Tibial nerve (tissue), 4 donors: ENCODE measurements around the gene LDB1. TPM values are rescaled to one million over a fixed set of nuclear protein-coding genes. Genes with fewer than 3 reads are reported as not detected.

Experiments used
- DNase-seq, 2 donors: peaks; one replicate each; pipeline ENCODE4 v3.0.0-alpha.2; 2019; ENCODE audit warnings: low spot score in 2 of 2
- H3K27ac ChIP-seq, 4 donors: fragments of 200-600 bp; sonication (generic) in 3 of 4; one replicate each; pipeline ENCODE4 v1.5.1; 2017 to 2019; ENCODE audit warnings: mild to moderate bottlenecking in 1 of 4
- H3K27me3 ChIP-seq, 2 donors: fragments of 200-600 bp; sonication (generic) in 1 of 2; one replicate each; pipeline versions ENCODE4 v1.5.1 to v1.6.0; 2017 to 2019
- H3K36me3 ChIP-seq, 3 donors: fragments of 200-600 bp; sonication (generic); one replicate each; pipeline ENCODE4 v1.5.1; 2018 to 2019
- H3K4me1 ChIP-seq, 4 donors: fragments of 200-600 bp; sonication (generic) in 3 of 4; one replicate each; pipeline ENCODE4 v1.5.1; 2017 to 2019
- H3K4me3 ChIP-seq, 4 donors: fragments of 200-600 bp; sonication (generic) in 3 of 4; one replicate each; pipeline ENCODE4 v1.5.1; 2017 to 2019; ENCODE audit warnings: mild to moderate bottlenecking in 1 of 4, moderate library complexity in 1 of 4
- H3K9me3 ChIP-seq, 4 donors: fragments of 200-600 bp; sonication (generic) in 3 of 4; one replicate each; pipeline ENCODE4 v1.5.1; 2017 to 2019
- CTCF ChIP-seq, 5 experiments: fragments of 200-600 bp in 3 of 5; fragments of 450-650 bp in 2 of 5; sonication (generic) in 3 of 5; IDR thresholded peaks; one replicate each; pipeline ENCODE4 v1.5.1; 2016 to 2019; ENCODE audit warnings: antibody characterized with exemption in 5 of 5, mild to moderate bottlenecking in 3 of 5, moderate library complexity in 2 of 5
- EP300 ChIP-seq, 2 donors: sonication (generic); formaldehyde crosslinking; IDR thresholded peaks; one replicate each; pipeline ENCODE4 v1.6.1; 2017; ENCODE audit warnings: antibody characterized with exemption in 2 of 2, mild to moderate bottlenecking in 1 of 2
- POLR2A ChIP-seq, 2 donors: fragments of 450-650 bp; IDR thresholded peaks; one replicate each; pipeline ENCODE4 v1.6.1; 2017; ENCODE audit warnings: antibody characterized with exemption in 2 of 2, mild to moderate bottlenecking in 2 of 2, moderate library complexity in 2 of 2
- WGBS, 2 donors: methylation state at CpG; one replicate each; pipeline ENCODE4 v1.1.5; 2018; 5-methylcytosine and 5-hydroxymethylcytosine counted together
- total RNA-seq, 4 donors: library from RNA; depleted of rRNA; stranded (reverse); fragments of >200 nt; gene quantifications; one replicate each; pipeline ENCODE4 v1.1.0, GENCODE V29; 2016

LDB1 gene
- total RNA-seq, 4 donors from 2014 or later = 37.0 to 50.7 (median 45.8) TPM

GRCh38 chr10:102111276-102111675 is 8.9 kb downstream of the LDB1 start:
- DNase-seq = no peak
- no peaks in the 10 kb centered on the region for H3K9me3 ChIP-seq
- no peak overlapping the region for H3K4me3 ChIP-seq
- TF ChIP-seq EP300 (IDR thresholded peaks at IDR 0.05) (no peak), CTCF (IDR thresholded peaks at IDR 0.05) (no peak), POLR2A (IDR thresholded peaks at IDR 0.05) (no peak)
- H3K27ac ChIP-seq = no peak overlapping the region
- peaks cover 7 to 50% (median 33%) of the 10 kb centered on the region in 4 donors for H3K4me1 ChIP-seq
- WGBS, 2 donors = 91 to 94% methylated on average over 12 of the region's 12 CpGs
- no peaks in the 10 kb centered on the region for H3K27me3 ChIP-seq
- peaks cover 6 to 54% (median 37%) of the 10 kb centered on the region in 3 donors for H3K36me3 ChIP-seq

- Histone ChIP-seq H3K4me3 (no peak overlapping the region), H3K27me3 (no peaks in the 10 kb centered on the region), H3K27ac (no peak overlapping the region), H3K9me3 (no peaks in the 10 kb centered on the region), H3K4me1 (peaks cover 0 to 34% (median 20%) of the 10 kb centered on the region in 4 donors), H3K36me3 (peaks cover 6 to 58% (median 37%) of the 10 kb centered on the region in 3 donors)
- TF ChIP-seq EP300 (IDR thresholded peaks at IDR 0.05) = no peak
- DNase-seq = no peak
- 85 to 91% methylated on average over 24 of the region's 24 CpGs for WGBS, 2 donors
Measured at GRCh38 chr10:102109166-102110116, 10.7 kb downstream of the LDB1 start.

GRCh38 chr10:102106998-102107397 is 13.2 kb downstream of the LDB1 start:
- peaks cover 0 to 9% (median under 1%) of the 10 kb centered on the region in 4 donors for H3K4me1 ChIP-seq
- H3K4me3 ChIP-seq = no peak overlapping the region
- no peaks in the 10 kb centered on the region for H3K9me3 ChIP-seq
- no peaks in the 10 kb centered on the region for H3K27me3 ChIP-seq
- no peak overlapping the region for H3K27ac ChIP-seq
- WGBS, 2 donors = 51 to 80% methylated on average over 2 of the region's 2 CpGs
- H3K36me3 ChIP-seq = peaks cover 6 to 58% (median 37%) of the 10 kb centered on the region in 3 donors
- TF ChIP-seq EP300 (IDR thresholded peaks at IDR 0.05) (no peak), CTCF (IDR thresholded peaks at IDR 0.05) (no peak), POLR2A (IDR thresholded peaks at IDR 0.05) (no peak)
- no peak for DNase-seq

- Histone ChIP-seq H3K4me1 (no peaks in the 10 kb centered on the region), H3K4me3 (no peak overlapping the region), H3K27ac (no peak overlapping the region), H3K27me3 (no peaks in the 10 kb centered on the region), H3K36me3 (peaks cover 0 to 18% (median 0%) of the 10 kb centered on the region in 3 donors), H3K9me3 (no peaks in the 10 kb centered on the region)
- DNase-seq = no peak
- WGBS, 2 donors = 50 to 60% methylated on average over 1 of the region's 1 CpG
- TF ChIP-seq POLR2A (IDR thresholded peaks at IDR 0.05) (no peak), EP300 (IDR thresholded peaks at IDR 0.05) (no peak), CTCF (IDR thresholded peaks at IDR 0.05) (no peak)
Measured at GRCh38 chr10:102102421-102102820, 17.7 kb downstream of the LDB1 start.

- H3K9me3 ChIP-seq = no peaks in the 10 kb centered on the region
- no peak overlapping the region for H3K27ac ChIP-seq
- H3K4me3 ChIP-seq = no peak overlapping the region
- no peaks in the 10 kb centered on the region for H3K27me3 ChIP-seq
- no peak for DNase-seq
- H3K36me3 ChIP-seq = peaks cover 0 to 7% (median 0%) of the 10 kb centered on the region in 3 donors
- 79 to 89% methylated on average over 5 of the region's 5 CpGs for WGBS, 2 donors
- H3K4me1 ChIP-seq = no peaks in the 10 kb centered on the region
- TF ChIP-seq POLR2A (IDR thresholded peaks at IDR 0.05) = no peak
- TF ChIP-seq EP300 (IDR thresholded peaks at IDR 0.05) = no peak
- no peak for TF ChIP-seq CTCF (IDR thresholded peaks at IDR 0.05)
Measured at GRCh38 chr10:102101152-102101551, 19.0 kb downstream of the LDB1 start.
